Smooth muscle cell (in vitro differentiated cells): ENCODE results near the gene ZNF536. TPM values are rescaled to one million over a fixed set of nuclear protein-coding genes. Genes with fewer than 3 reads are reported as not detected.

Source experiments
- DNase-seq: peaks from one replicate; lab custom pipeline; 2025; ENCODE audit not compliant: unreplicated experiment; lab: John Stamatoyannopoulos, UW
- H2AFZ ChIP-seq: fragments of 200-600 bp; sonication (generic); 2 replicates; pipeline ENCODE4 v1.6.0; 2016; ENCODE audit warnings: antibody characterized with exemption, low read depth, mild to moderate bottlenecking
- H3F3A ChIP-seq: fragments of 200-600 bp; sonication (generic); 2 replicates; pipeline ENCODE4 v1.6.0; 2017; ENCODE audit warnings: antibody characterized with exemption, low read depth
- H3K27ac ChIP-seq: fragments of 200-600 bp; sonication (generic); 2 replicates; pipeline ENCODE4 v1.5.1; 2016; ENCODE audit warnings: low read depth, mild to moderate bottlenecking
- H3K27me3 ChIP-seq: fragments of 200-600 bp; sonication (generic); 2 replicates; pipeline ENCODE4 v1.6.1; 2016; ENCODE audit warnings: low read depth, mild to moderate bottlenecking
- H3K36me3 ChIP-seq: fragments of 200-600 bp; sonication (generic); 2 replicates; pipeline ENCODE4 v1.5.1; 2016; ENCODE audit warnings: low read depth
- H3K4me1 ChIP-seq: fragments of 200-600 bp; sonication (generic); 2 replicates; pipeline ENCODE4 v1.5.1; 2016; ENCODE audit warnings: low read depth
- H3K4me2 ChIP-seq: fragments of 200-600 bp; sonication (generic); 2 replicates; pipeline ENCODE4 v1.6.0; 2016; ENCODE audit warnings: mild to moderate bottlenecking
- H3K4me3 ChIP-seq: fragments of 200-600 bp; sonication (generic); 2 replicates; pipeline ENCODE4 v1.5.1; 2016; ENCODE audit warnings: mild to moderate bottlenecking
- H3K79me2 ChIP-seq: fragments of 200-600 bp; sonication (generic); 2 replicates; pipeline ENCODE4 v1.6.0; 2016; ENCODE audit warnings: low read depth, mild to moderate bottlenecking
- H3K9ac ChIP-seq: fragments of 200-600 bp; sonication (generic); 2 replicates; pipeline ENCODE4 v1.6.0; 2016; ENCODE audit warnings: low read depth
- H3K9me3 ChIP-seq: fragments of 200-600 bp; sonication (generic); replicated peaks from 2 replicates; pipeline ENCODE4 v1.5.1; 2016; ENCODE audit warnings: low read depth
- H4K20me1 ChIP-seq: fragments of 200-600 bp; sonication (generic); 2 replicates; pipeline ENCODE4 v1.6.0; 2016; ENCODE audit warnings: low read depth
- WGBS: methylation state at CpG from one replicate; pipeline ENCODE4 v1.1.7; 2016; ENCODE audit warnings: low lambda C conversion rate; 5-methylcytosine and 5-hydroxymethylcytosine counted together
- polyA plus RNA-seq: library from polyadenylated mRNA; unstranded; fragments of >200 nt; fragmentation: Nextera tagmentation; extraction: Ambion mirVana; gene quantifications from 2 replicates; pipeline ENCODE4 v1.2.1, GENCODE V29; 2016
- total RNA-seq: library from RNA; depleted of rRNA; stranded (reverse); fragments of >200 nt; gene quantifications from 2 replicates; pipeline ENCODE4 v1.2.3, GENCODE V29; 2014
- TF ChIP-seq, protein P1 (sequence below): fragments of 200-600 bp; sonication (generic); IDR thresholded peaks from 2 replicates; pipeline ENCODE4 v1.5.1; 2017; ENCODE audit warnings: borderline replicate concordance, mild to moderate bottlenecking, antibody characterized with exemption; ENCODE audit not compliant: insufficient read depth, poor library complexity, severe bottlenecking

ZNF536 gene
- total and polyA plus RNA-seq, 2 experiments from 2014 or later = not detected

DNA sequence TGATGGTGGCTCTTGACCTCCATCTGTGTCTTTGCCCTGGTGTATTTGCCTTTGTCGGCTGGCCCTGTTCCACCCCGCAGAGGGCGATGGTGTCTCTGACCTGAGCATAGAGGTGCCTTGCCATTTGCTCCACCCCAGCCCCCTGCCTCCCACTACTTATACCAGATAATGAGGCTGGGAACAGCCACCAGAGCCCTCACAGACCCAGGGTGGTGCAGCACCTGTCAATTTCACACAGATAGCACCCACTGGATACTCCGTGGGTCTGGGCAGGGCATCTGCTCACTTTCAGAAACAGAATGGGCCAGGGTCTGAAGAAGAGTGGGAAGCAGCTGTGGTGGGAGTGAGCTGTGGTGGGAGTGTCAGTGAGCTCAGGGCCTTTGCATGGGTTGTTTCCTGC is 4.1 kb downstream of the ZNF536 start:
- TF ChIP-seq, protein P1, sequence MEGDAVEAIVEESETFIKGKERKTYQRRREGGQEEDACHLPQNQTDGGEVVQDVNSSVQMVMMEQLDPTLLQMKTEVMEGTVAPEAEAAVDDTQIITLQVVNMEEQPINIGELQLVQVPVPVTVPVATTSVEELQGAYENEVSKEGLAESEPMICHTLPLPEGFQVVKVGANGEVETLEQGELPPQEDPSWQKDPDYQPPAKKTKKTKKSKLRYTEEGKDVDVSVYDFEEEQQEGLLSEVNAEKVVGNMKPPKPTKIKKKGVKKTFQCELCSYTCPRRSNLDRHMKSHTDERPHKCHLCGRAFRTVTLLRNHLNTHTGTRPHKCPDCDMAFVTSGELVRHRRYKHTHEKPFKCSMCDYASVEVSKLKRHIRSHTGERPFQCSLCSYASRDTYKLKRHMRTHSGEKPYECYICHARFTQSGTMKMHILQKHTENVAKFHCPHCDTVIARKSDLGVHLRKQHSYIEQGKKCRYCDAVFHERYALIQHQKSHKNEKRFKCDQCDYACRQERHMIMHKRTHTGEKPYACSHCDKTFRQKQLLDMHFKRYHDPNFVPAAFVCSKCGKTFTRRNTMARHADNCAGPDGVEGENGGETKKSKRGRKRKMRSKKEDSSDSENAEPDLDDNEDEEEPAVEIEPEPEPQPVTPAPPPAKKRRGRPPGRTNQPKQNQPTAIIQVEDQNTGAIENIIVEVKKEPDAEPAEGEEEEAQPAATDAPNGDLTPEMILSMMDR = no peak
- Histone ChIP-seq H2AFZ (no peak overlapping the region), H3K4me3 (no peak overlapping the region), H3F3A (no peaks in the 10 kb centered on the region), H3K27ac (no peak overlapping the region), H3K9ac (no peak overlapping the region), H3K27me3 (peaks cover 93% of the 10 kb centered on the region), H3K4me2 (no peak overlapping the region), H3K36me3 (no peaks in the 10 kb centered on the region), H3K4me1 (peaks cover 13% of the 10 kb centered on the region), H3K79me2 (no peaks in the 10 kb centered on the region), H4K20me1 (no peaks in the 10 kb centered on the region), H3K9me3 (no peaks in the 10 kb centered on the region)
- DNase-seq = no peak
- 63% methylated on average over 4 of the region's 4 CpGs for WGBS

DNA sequence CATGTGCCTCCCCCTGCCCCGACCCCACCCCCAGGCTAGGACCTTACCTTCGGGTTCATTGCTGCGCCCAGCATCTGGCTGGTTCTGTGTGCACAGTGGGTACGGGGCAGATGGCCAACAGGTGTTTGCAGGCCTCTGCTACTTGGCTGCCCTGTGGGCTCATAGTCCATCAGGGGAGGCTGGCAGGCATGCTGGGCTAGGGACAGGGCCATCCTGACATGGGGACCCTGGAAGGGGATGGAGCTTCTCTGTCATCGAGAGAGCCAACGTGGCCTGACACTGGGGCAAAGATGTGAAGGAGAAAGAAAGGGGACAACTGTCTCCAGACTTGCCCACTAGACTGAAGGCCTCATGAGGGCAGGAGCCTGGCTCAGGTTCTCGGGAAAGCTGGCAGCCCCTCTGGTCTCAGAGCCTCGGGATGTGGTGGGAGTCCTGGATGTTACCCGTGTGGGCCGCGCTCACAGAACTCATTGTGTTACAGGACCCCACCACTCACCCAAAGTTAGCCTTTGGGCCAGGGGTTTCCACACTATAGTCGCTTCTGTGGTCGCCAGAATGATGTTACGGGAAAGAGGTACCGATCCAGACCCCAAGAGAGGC is 4.7 kb downstream of the ZNF536 start:
- Histone ChIP-seq H4K20me1 (no peaks in the 10 kb centered on the region), H3K27me3 (peaks cover 94% of the 10 kb centered on the region), H3K9ac (no peak overlapping the region), H3K36me3 (no peaks in the 10 kb centered on the region), H2AFZ (no peak overlapping the region), H3K27ac (no peak overlapping the region), H3F3A (no peaks in the 10 kb centered on the region), H3K4me3 (no peak overlapping the region), H3K79me2 (no peaks in the 10 kb centered on the region), H3K9me3 (no peaks in the 10 kb centered on the region), H3K4me2 (no peak overlapping the region), H3K4me1 (peaks cover 13% of the 10 kb centered on the region)
- WGBS = 94% methylated on average over 14 of the region's 15 CpGs
- TF ChIP-seq, protein P1 = no peak
- DNase-seq = no peak

DNA sequence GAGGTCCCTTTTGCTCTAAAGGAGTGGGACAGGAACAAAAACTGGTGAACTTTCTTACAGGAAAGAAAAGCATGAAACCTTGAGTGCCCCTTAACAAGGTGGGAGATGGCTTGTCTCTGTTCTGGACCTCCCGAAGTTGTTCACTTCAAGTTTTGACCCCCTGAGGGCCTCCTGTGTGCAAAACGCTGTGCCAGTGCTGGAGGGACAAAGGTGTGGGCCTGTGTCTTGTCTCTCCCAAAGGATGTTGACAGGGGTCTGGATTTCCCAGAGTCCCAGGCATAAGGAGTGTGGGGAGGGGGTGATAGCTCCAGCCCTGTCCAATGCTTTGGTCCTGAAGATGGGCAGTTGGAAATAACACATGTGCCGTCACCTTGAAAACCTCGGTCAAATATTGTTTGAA is 6.5 kb downstream of the ZNF536 start:
- Histone ChIP-seq H3K4me3 (no peak overlapping the region), H3K27me3 (peaks cover 91% of the 10 kb centered on the region), H3F3A (no peaks in the 10 kb centered on the region), H3K9ac (no peak overlapping the region), H3K36me3 (no peaks in the 10 kb centered on the region), H3K4me2 (no peak overlapping the region), H4K20me1 (no peaks in the 10 kb centered on the region), H3K79me2 (no peaks in the 10 kb centered on the region), H3K27ac (no peak overlapping the region), H3K9me3 (no peaks in the 10 kb centered on the region), H3K4me1 (peaks cover 7% of the 10 kb centered on the region), H2AFZ (no peak overlapping the region)
- TF ChIP-seq, protein P1 = no peak
- WGBS = 92% methylated on average over 4 of the region's 4 CpGs
- DNase-seq = no peak
